K562 (cell line): ENCODE measurements around the gene PYGO2. TPM values are rescaled to one million over a fixed set of nuclear protein-coding genes. Genes with fewer than 3 reads are reported as not detected.

ENCODE experiments used
- FOXP4 ChIP-seq: sonication (generic); formaldehyde crosslinking; IDR thresholded peaks from 2 replicates; pipeline ENCODE4 v1.8.0; 2022; ENCODE audit warnings: mild to moderate bottlenecking, missing genetic modification reagents, borderline replicate concordance
- HMG20B ChIP-seq: fragments of 250-450 bp; sonication (Bioruptor Pico); IDR thresholded peaks from 2 replicates; pipeline ENCODE4 v1.5.0; 2021; ENCODE audit warnings: mild to moderate bottlenecking
- IRF2 ChIP-seq: sonication (generic); formaldehyde crosslinking; IDR thresholded peaks from 2 replicates; pipeline ENCODE4 v1.8.1; 2022; ENCODE audit warnings: mild to moderate bottlenecking, missing genetic modification reagents
- JUND ChIP-seq, 2 experiments: IDR thresholded peaks; 2 replicates in 1 of 2; 3 replicates in 1 of 2; pipeline ENCODE4 v1.6.1; 2011; ENCODE audit warnings: borderline replicate concordance in 2 of 2, low read depth in 2 of 2, low read length in 2 of 2, improper control_type of control experiment in 1 of 2, missing biosample characterization in 1 of 2, missing genetic modification characterization in 1 of 2, missing genetic modification reagents in 1 of 2
- KAT8 ChIP-seq: fragments of 450-650 bp; IDR thresholded peaks from 2 replicates; pipeline ENCODE4 v1.6.1; 2016; ENCODE audit warnings: low read depth, mild to moderate bottlenecking
- NCOR1 ChIP-seq: fragments of 450-650 bp; IDR thresholded peaks from 2 replicates; pipeline ENCODE4 v1.6.1; 2016; ENCODE audit warnings: mild to moderate bottlenecking, moderate library complexity
- NR1H2 ChIP-seq: sonication (generic); formaldehyde crosslinking; IDR thresholded peaks from 2 replicates; pipeline ENCODE4 v1.4.0; 2020; ENCODE audit warnings: mild to moderate bottlenecking, missing genetic modification reagents
- SMC3 ChIP-seq: conservative IDR thresholded peaks from 2 replicates; pipeline ENCODE4 v1.6.1; 2011; ENCODE audit warnings: low read depth, low read length, improper control_type of control experiment; ENCODE audit not compliant: insufficient read depth
- SOX6 ChIP-seq: fragments of 450-650 bp; IDR thresholded peaks from 2 replicates; pipeline ENCODE4 v1.6.1; 2014; ENCODE audit warnings: mild to moderate bottlenecking
- TAF7 ChIP-seq: fragments of 450-650 bp; IDR thresholded peaks from 2 replicates; pipeline ENCODE4 v1.6.1; 2016; ENCODE audit warnings: missing genetic modification characterization, missing compliant biosample characterization
- TBL1XR1 ChIP-seq, 2 experiments: IDR thresholded peaks; 2 replicates each; pipeline ENCODE4 v1.6.1; 2012; ENCODE audit warnings: improper control_type of control experiment in 2 of 2, low read length in 2 of 2, mild to moderate bottlenecking in 1 of 2
- THAP12 ChIP-seq: fragments of 250-450 bp; sonication (Bioruptor Pico); IDR thresholded peaks from 2 replicates; pipeline ENCODE4 v1.9.0; 2021; ENCODE audit warnings: mild to moderate bottlenecking, inconsistent platforms
- TRIM24 ChIP-seq, 2 experiments: fragments of 450-650 bp; IDR thresholded peaks; 2 replicates each; pipeline ENCODE4 v1.6.1; 2016
- ZFPM2 ChIP-seq: fragments of 250-450 bp; sonication (Bioruptor Pico); IDR thresholded peaks from 2 replicates; pipeline ENCODE4 v1.5.1; 2022; ENCODE audit warnings: mild to moderate bottlenecking
- ZNF174 ChIP-seq: fragments of 250-450 bp; sonication (Bioruptor Pico); IDR thresholded peaks from 2 replicates; pipeline ENCODE4 v1.4.0; 2020; ENCODE audit warnings: mild to moderate bottlenecking
- ZNF584 ChIP-seq: fragments of 200-800 bp; sonication (Bioruptor generic); IDR thresholded peaks from 2 replicates; pipeline ENCODE4 v1.6.1; 2016; ENCODE audit warnings: low read depth, mild to moderate bottlenecking, missing genetic modification characterization, missing compliant biosample characterization
- polyA plus RNA-seq, 8 experiments: library from polyadenylated mRNA; depleted of rRNA in 4 of 8; stranded (reverse) in 5 of 8; unstranded in 3 of 8; fragments of >200 nt; fragmentation: Nextera tagmentation in 2 of 8; fragmentation: Illumina TruSeq in 1 of 8; extraction: Ambion mirVana in 2 of 8; extraction: Trizol in 1 of 8; gene quantifications; 2 replicates each; pipeline versions ENCODE4 v1.2.1 to v1.2.3, GENCODE V29; 2011 to 2014; ENCODE audit warnings: inconsistent platforms in 1 of 8, missing spikeins in 1 of 8
- total RNA-seq, 7 experiments: library from RNA; depleted of rRNA in 6 of 7; stranded (reverse); fragments of >200 nt in 6 of 7; fragmentation: Illumina TruSeq in 2 of 7; extraction: Trizol in 2 of 7; gene quantifications; 2 replicates each; pipeline versions ENCODE4 v1.2.1 to v1.2.3, GENCODE V29; 2011 to 2021; ENCODE audit warnings: low replicate concordance in 1 of 7
- TF ChIP-seq, protein P1 (sequence below): sonication (generic); formaldehyde crosslinking; IDR thresholded peaks from 2 replicates; pipeline ENCODE4 v1.8.0; 2022; ENCODE audit warnings: missing genetic modification reagents, mild to moderate bottlenecking, borderline replicate concordance
- TF ChIP-seq, protein P2 (sequence below): fragments of 250-450 bp; sonication (Bioruptor Pico); IDR thresholded peaks from 2 replicates; pipeline ENCODE4 v1.8.0; 2021; ENCODE audit warnings: moderate library complexity, mild to moderate bottlenecking, inconsistent platforms
- TF ChIP-seq, protein P3 (sequence below): fragments of 250-450 bp; sonication (Bioruptor Pico); IDR thresholded peaks from 2 replicates; pipeline ENCODE4 v1.8.0; 2021; ENCODE audit warnings: moderate library complexity, mild to moderate bottlenecking, inconsistent platforms

PYGO2 gene
- total and polyA plus RNA-seq, 9 of the 15 experiments (the other 6 are each of a cell fraction or from before 2014, with no cell fraction given): 8.3 to 36.2 (median 18.2) TPM

DNA sequence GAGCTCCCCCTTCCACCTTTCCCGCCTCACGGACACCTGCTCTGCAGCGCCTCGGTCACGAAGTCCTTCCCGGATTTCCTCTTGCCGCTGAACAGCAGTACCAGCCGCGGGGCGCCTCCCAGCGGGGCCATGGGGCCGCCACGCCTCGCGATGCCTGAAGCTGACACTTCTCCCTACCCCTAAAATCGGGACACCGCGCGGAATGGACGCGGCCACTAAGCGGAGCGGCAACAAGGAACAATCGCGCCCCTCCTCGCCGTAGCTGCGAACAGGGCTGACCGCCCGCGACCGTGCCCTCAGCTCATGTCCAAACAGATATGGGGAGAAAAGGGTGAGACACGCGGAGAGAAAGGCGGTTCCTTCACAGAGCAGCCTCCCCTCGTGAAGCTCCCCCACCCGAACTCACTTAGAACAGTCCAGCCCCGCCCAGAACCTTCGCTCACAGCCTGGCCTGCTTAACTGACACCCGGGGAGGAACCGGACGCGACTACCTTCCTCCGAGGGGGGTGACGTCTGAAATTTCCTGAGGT is 25.0 kb downstream of the PYGO2 start, which contains the start of gene PMVK (continued):
- peak; percentile 71; the same call in 1 of the 2 replicates for TF ChIP-seq THAP12
- peak; percentile 25 to 51; a peak in 1 of 4 replicates for TF ChIP-seq TRIM24 (IDR thresholded peaks at IDR 0.05)
- no peak for TF ChIP-seq NCOR1
- no peak; a peak in 1 of 4 replicates for TF ChIP-seq TBL1XR1 (IDR thresholded peaks at IDR 0.05; ENCODE audit: low read length in 2 of 2)
- TF ChIP-seq KAT8: no peak
- peak; percentile 90 for TF ChIP-seq FOXP4 (CRISPR knock-in tag)
- peak; percentile 78; the same call in 1 of the 2 replicates for TF ChIP-seq SOX6
- TF ChIP-seq, protein P1, sequence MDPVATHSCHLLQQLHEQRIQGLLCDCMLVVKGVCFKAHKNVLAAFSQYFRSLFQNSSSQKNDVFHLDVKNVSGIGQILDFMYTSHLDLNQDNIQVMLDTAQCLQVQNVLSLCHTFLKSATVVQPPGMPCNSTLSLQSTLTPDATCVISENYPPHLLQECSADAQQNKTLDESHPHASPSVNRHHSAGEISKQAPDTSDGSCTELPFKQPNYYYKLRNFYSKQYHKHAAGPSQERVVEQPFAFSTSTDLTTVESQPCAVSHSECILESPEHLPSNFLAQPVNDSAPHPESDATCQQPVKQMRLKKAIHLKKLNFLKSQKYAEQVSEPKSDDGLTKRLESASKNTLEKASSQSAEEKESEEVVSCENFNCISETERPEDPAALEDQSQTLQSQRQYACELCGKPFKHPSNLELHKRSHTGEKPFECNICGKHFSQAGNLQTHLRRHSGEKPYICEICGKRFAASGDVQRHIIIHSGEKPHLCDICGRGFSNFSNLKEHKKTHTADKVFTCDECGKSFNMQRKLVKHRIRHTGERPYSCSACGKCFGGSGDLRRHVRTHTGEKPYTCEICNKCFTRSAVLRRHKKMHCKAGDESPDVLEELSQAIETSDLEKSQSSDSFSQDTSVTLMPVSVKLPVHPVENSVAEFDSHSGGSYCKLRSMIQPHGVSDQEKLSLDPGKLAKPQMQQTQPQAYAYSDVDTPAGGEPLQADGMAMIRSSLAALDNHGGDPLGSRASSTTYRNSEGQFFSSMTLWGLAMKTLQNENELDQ (CRISPR knock-in tag): peak; percentile 97; the same call in 1 of the 2 replicates
- TF ChIP-seq TAF7: peak; percentile 56; the same call in 1 of the 2 replicates
- peak; percentile 35; the same call in 1 of the 2 replicates for TF ChIP-seq ZNF584 (CRISPR knock-in tag)
- TF ChIP-seq IRF2 (CRISPR knock-in tag): no peak
- TF ChIP-seq NR1H2 (CRISPR knock-in tag): peak; percentile 86; the same call in 1 of the 2 replicates
- no peak for TF ChIP-seq ZNF174 (CRISPR knock-in tag)
- TF ChIP-seq JUND (IDR thresholded peaks at IDR 0.05; ENCODE audit: borderline replicate concordance, low read depth, low read length): peak; percentile 91
- TF ChIP-seq JUND (tag; IDR thresholded peaks at IDR 0.05; ENCODE audit: borderline replicate concordance, low read depth, low read length): peak; percentile 54; the same call in 2 of the 3 replicates
- TF ChIP-seq, protein P2, sequence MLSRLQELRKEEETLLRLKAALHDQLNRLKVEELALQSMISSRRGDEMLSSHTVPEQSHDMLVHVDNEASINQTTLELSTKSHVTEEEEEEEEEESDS (CRISPR knock-in tag): no peak
- TF ChIP-seq ZFPM2 (CRISPR knock-in tag): 0 out of 2 replicates have a peak, but pooled peaks have one; percentile 76
- TF ChIP-seq HMG20B: peak; percentile 87; the same call in 1 of the 2 replicates
- TF ChIP-seq, protein P3, sequence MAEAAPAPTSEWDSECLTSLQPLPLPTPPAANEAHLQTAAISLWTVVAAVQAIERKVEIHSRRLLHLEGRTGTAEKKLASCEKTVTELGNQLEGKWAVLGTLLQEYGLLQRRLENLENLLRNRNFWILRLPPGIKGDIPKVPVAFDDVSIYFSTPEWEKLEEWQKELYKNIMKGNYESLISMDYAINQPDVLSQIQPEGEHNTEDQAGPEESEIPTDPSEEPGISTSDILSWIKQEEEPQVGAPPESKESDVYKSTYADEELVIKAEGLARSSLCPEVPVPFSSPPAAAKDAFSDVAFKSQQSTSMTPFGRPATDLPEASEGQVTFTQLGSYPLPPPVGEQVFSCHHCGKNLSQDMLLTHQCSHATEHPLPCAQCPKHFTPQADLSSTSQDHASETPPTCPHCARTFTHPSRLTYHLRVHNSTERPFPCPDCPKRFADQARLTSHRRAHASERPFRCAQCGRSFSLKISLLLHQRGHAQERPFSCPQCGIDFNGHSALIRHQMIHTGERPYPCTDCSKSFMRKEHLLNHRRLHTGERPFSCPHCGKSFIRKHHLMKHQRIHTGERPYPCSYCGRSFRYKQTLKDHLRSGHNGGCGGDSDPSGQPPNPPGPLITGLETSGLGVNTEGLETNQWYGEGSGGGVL: no peak
- 0 out of 2 replicates have a peak, but pooled peaks have one; percentile 23 for TF ChIP-seq SMC3
